Caco-2 (cell line): ENCODE results near the gene MAD1L1. TPM values are rescaled to one million over a fixed set of nuclear protein-coding genes. Genes with fewer than 3 reads are reported as not detected.
A peak's percentile ranks its signal among the peaks of the same experiment; 100 is the strongest.

Experiments used
- BruUV-seq: library from RNA; stranded (reverse); fragments of 400-500 nt; replicated peaks from 2 replicates; lab custom pipeline; 2021; lab: Mats Ljungman, UMichigan
- CTCF ChIA-PET: fragments of 300-600 bp; sonication (Branson Sonifier 250); formaldehyde crosslinking; loops from one replicate; lab custom pipeline; 2022; ENCODE audit warnings: antibody characterized with exemption; lab: Charles Lee
- POLR2A ChIA-PET: fragments of 300-600 bp; sonication (Branson Sonifier 250); formaldehyde crosslinking; loops from one replicate; lab custom pipeline; 2022; ENCODE audit warnings: antibody characterized with exemption; lab: Charles Lee
- DNase-seq, 2 experiments: peaks; one replicate each; pipeline versions ENCODE4 v3.0.0 to v3.0.0-alpha.2; 2020 to 2022
- H3K27me3 ChIP-seq: replicated peaks from 2 replicates; pipeline ENCODE4 v1.6.0; 2011; ENCODE audit warnings: low read length; ENCODE audit not compliant: control insufficient read depth, insufficient read depth
- H3K36me3 ChIP-seq: 2 replicates; pipeline ENCODE4 v1.5.1; 2011; ENCODE audit warnings: low read length; ENCODE audit not compliant: control insufficient read depth, insufficient read depth
- H3K4me1 ChIP-seq: fragments of 250-450 bp; sonication (Bioruptor Pico); 2 replicates; pipeline ENCODE4 v1.5.1; 2020; ENCODE audit warnings: mild to moderate bottlenecking
- H3K4me3 ChIP-seq: 2 replicates; pipeline ENCODE4 v1.5.1; 2011; ENCODE audit warnings: low read depth, mild to moderate bottlenecking, control low read depth, low read length
- H3K9me3 ChIP-seq: fragments of 250-450 bp; sonication (Bioruptor Pico); 2 replicates; pipeline ENCODE4 v1.5.1; 2020; ENCODE audit warnings: mild to moderate bottlenecking, moderate library complexity
- H3K27ac Mint-ChIP-seq: one replicate; pipeline ENCODE4 v1.8.0; 2022; ENCODE audit warnings: mixed read lengths; ENCODE audit not compliant: unreplicated experiment
- H3K27me3 Mint-ChIP-seq: one replicate; pipeline ENCODE4 v1.8.0; 2022; ENCODE audit warnings: mixed read lengths; ENCODE audit not compliant: insufficient read depth, unreplicated experiment
- H3K36me3 Mint-ChIP-seq: one replicate; pipeline ENCODE4 v1.8.0; 2022; ENCODE audit warnings: mild to moderate bottlenecking, mixed read lengths; ENCODE audit not compliant: insufficient read depth, unreplicated experiment
- H3K4me1 Mint-ChIP-seq: one replicate; pipeline ENCODE4 v1.8.0; 2022; ENCODE audit warnings: low read depth, mixed read lengths; ENCODE audit not compliant: unreplicated experiment
- H3K4me3 Mint-ChIP-seq: one replicate; pipeline ENCODE4 v1.8.0; 2022; ENCODE audit warnings: mild to moderate bottlenecking, moderate library complexity, mixed read lengths; ENCODE audit not compliant: unreplicated experiment
- H3K9me3 Mint-ChIP-seq: one replicate; pipeline ENCODE4 v1.8.0; 2022; ENCODE audit warnings: mixed read lengths; ENCODE audit not compliant: unreplicated experiment
- CTCF ChIP-seq, 2 experiments: fragments of 200-600 bp in 1 of 2; IDR thresholded peaks; 1 replicate in 1 of 2; 2 replicates in 1 of 2; pipeline versions ENCODE4 v1.5.1 to v1.8.0; 2011 to 2022; ENCODE audit warnings: antibody characterized with exemption in 1 of 2, control low read depth in 1 of 2, inconsistent platforms in 1 of 2, low read depth in 1 of 2, low read length in 1 of 2, mild to moderate bottlenecking in 1 of 2, moderate library complexity in 1 of 2; ENCODE audit not compliant: insufficient read depth in 1 of 2, severe bottlenecking in 1 of 2, unreplicated experiment in 1 of 2
- intact Hi-C: fragments of 100-400 bp; cut with micrococcal nuclease; formaldehyde crosslinking; loops from one replicate; pipeline ENCODE4 v1.10.0; 2022; ENCODE audit not compliant: unreplicated experiment
- total RNA-seq: library from RNA; stranded (reverse); gene quantifications from 2 replicates; pipeline ENCODE4 v1.2.3, GENCODE V29; 2022

Gene MAD1L1
- total RNA-seq, 1 experiment from 2014 or later: 58.6 TPM

- ChIA-PET CTCF (interaction anchor here (0.6 to 1.1 kb wide), 3 partner anchors 72 to 1726 kb away, joined by 3 to 7 read pairs (median 3); no protein-coding TSS in a partner anchor), POLR2A (interaction anchor here (0.7 to 1.4 kb wide), 5 partner anchors 9 to 170 kb away, joined by 3 to 6 read pairs (median 3); no protein-coding TSS in a partner anchor)
- TF ChIP-seq CTCF (IDR thresholded peaks at IDR 0.05; ENCODE audit: insufficient read depth in 1 of 2, low read depth in 1 of 2, low read length in 1 of 2, severe bottlenecking in 1 of 2, unreplicated experiment in 1 of 2): no peak
These were observed 9.1 kb upstream of the MAD1L1 start, which contains the start of the genes MRM2 and NUDT1 for GRCh38 chr7:2241580-2242540. Gene MRM2, minus strand, starts transcription at chr7:2242205. Its CDS starts 36 bp downstream, at chr7:2242169. Gene NUDT1, plus strand, starts transcription at chr7:2242226. Its CDS starts 2,349 bp downstream, at chr7:2244575.

GRCh38 chr7:2239242-2239641 lies 6.5 kb upstream of the MAD1L1 start:
- Mint-ChIP-seq H3K27ac (no peak overlapping the region), H3K4me3 (peak overlapping the region; percentile 42), H3K27me3 (no peaks in the 10 kb centered on the region), H3K4me1 (peaks cover 18% of the 10 kb centered on the region), H3K36me3 (peaks cover 65% of the 10 kb centered on the region), H3K9me3 (no peaks in the 10 kb centered on the region)
- no peaks in the 10 kb centered on the region for H3K27me3 ChIP-seq
- no peaks in the 10 kb centered on the region for H3K9me3 ChIP-seq
- CTCF ChIA-PET: no interaction called here
- POLR2A ChIA-PET: no interaction called here
- H3K4me3 ChIP-seq: no peak overlapping the region
- DNase-seq: no peak
- TF ChIP-seq CTCF (IDR thresholded peaks at IDR 0.05; ENCODE audit: insufficient read depth in 1 of 2, low read depth in 1 of 2, low read length in 1 of 2, severe bottlenecking in 1 of 2, unreplicated experiment in 1 of 2): no peak
- intact Hi-C loops: no loop called here
- H3K36me3 ChIP-seq: peaks cover 4% of the 10 kb centered on the region
- no TSS peak for BruUV-seq
- H3K4me1 ChIP-seq: peaks cover 5% of the 10 kb centered on the region; the same call in 1 of the 2 replicates

More at GRCh38 chr7:2241580-2242540, 9.1 kb upstream of the MAD1L1 start, which contains the start of the genes MRM2 and NUDT1:
- no peaks in the 10 kb centered on the region for H3K27me3 ChIP-seq
- H3K4me3 ChIP-seq: peak within 1 kb of the TSS; percentile 85
- H3K9me3 Mint-ChIP-seq: no peaks in the 10 kb centered on the region
- peak; percentile 90 to 94 for DNase-seq
- BruUV-seq: no TSS peak
- H3K4me1 ChIP-seq: peaks cover 5% of the 10 kb centered on the region; the same call in 1 of the 2 replicates
- peaks cover 3% of the 10 kb centered on the region for H3K36me3 ChIP-seq
- no peaks in the 10 kb centered on the region for H3K27me3 Mint-ChIP-seq
- no peaks in the 10 kb centered on the region for H3K9me3 ChIP-seq
- intact Hi-C loops: loop anchor here (5.0 kb wide), 1 partner anchor 70 kb away; the partner anchor contains the start of gene SNX8
- peak within 1 kb of the TSS; percentile 95 for H3K4me3 Mint-ChIP-seq
- peaks cover 42% of the 10 kb centered on the region for H3K36me3 Mint-ChIP-seq
- peak within 1 kb of the TSS; percentile 96 for H3K27ac Mint-ChIP-seq
- peaks cover 13% of the 10 kb centered on the region for H3K4me1 Mint-ChIP-seq

- Mint-ChIP-seq H3K9me3 (no peaks in the 10 kb centered on the region), H3K27me3 (no peaks in the 10 kb centered on the region), H3K4me3 (no peak overlapping the region), H3K27ac (no peak overlapping the region), H3K4me1 (peaks cover 11% of the 10 kb centered on the region), H3K36me3 (peaks cover 63% of the 10 kb centered on the region)
- ChIA-PET CTCF (no interaction called here), POLR2A (interaction anchor here (0.6 kb wide), 1 partner anchor 667 kb away, joined by 3 read pairs; no protein-coding TSS in a partner anchor)
- H3K27me3 ChIP-seq: no peaks in the 10 kb centered on the region
- no peak overlapping the region for H3K4me3 ChIP-seq
- peaks cover 4% of the 10 kb centered on the region for H3K36me3 ChIP-seq
- no peaks in the 10 kb centered on the region for H3K9me3 ChIP-seq
- no peak for TF ChIP-seq CTCF (IDR thresholded peaks at IDR 0.05; ENCODE audit: insufficient read depth in 1 of 2, low read depth in 1 of 2, low read length in 1 of 2, severe bottlenecking in 1 of 2, unreplicated experiment in 1 of 2)
- no peaks in the 10 kb centered on the region; the same call in 1 of the 2 replicates for H3K4me1 ChIP-seq
- DNase-seq: no peak
- no TSS peak for BruUV-seq
- intact Hi-C loops: no loop called here
These were observed 4.4 kb upstream of the MAD1L1 start for GRCh38 chr7:2237109-2237602.
